DOHH2 (cell line): ENCODE results near the gene PID1.

Experiments
- H3F3A ChIP-seq: fragments of 200-600 bp; sonication (generic), shearing (Covaris generic); 2 replicates; pipeline ENCODE4 v1.6.0; 2016; ENCODE audit warnings: antibody characterized with exemption, mild to moderate bottlenecking; ENCODE audit not compliant: control insufficient read depth, insufficient read depth
- H3K27ac ChIP-seq: fragments of 200-600 bp; sonication (generic); 2 replicates; pipeline ENCODE4 v1.5.1; 2014; ENCODE audit warnings: low read depth, mild to moderate bottlenecking, low read length, moderate library complexity
- H3K27me3 ChIP-seq: fragments of 200-600 bp; sonication (generic); 2 replicates; pipeline ENCODE4 v1.6.1; 2014; ENCODE audit warnings: mild to moderate bottlenecking, low read length, mixed read lengths; ENCODE audit not compliant: control insufficient read depth
- H3K36me3 ChIP-seq: fragments of 200-600 bp; sonication (generic); 2 replicates; pipeline ENCODE4 v1.6.1; 2014; ENCODE audit warnings: mild to moderate bottlenecking, low read length, moderate library complexity, mixed read lengths; ENCODE audit not compliant: control insufficient read depth
- H3K4me1 ChIP-seq: fragments of 200-600 bp; sonication (generic); 2 replicates; pipeline ENCODE4 v1.6.1; 2014; ENCODE audit warnings: mild to moderate bottlenecking, low read length, mixed read lengths; ENCODE audit not compliant: control insufficient read depth
- H3K4me2 ChIP-seq: fragments of 200-600 bp; sonication (generic); 2 replicates; pipeline ENCODE4 v1.6.0; 2014; ENCODE audit warnings: mild to moderate bottlenecking, low read length, moderate library complexity
- H3K4me3 ChIP-seq: fragments of 200-600 bp; sonication (generic); 2 replicates; pipeline ENCODE4 v1.5.1; 2014; ENCODE audit warnings: mild to moderate bottlenecking, low read length, mixed read lengths
- H3K79me2 ChIP-seq: fragments of 200-600 bp; sonication (generic); 2 replicates; pipeline ENCODE4 v1.6.1; 2014; ENCODE audit warnings: mild to moderate bottlenecking, low read length, mixed read lengths; ENCODE audit not compliant: control insufficient read depth
- H3K9me2 ChIP-seq: fragments of 200-600 bp; sonication (generic); replicated peaks from 2 replicates; pipeline ENCODE4 v1.6.1; 2014; ENCODE audit warnings: mild to moderate bottlenecking, low read length, mixed read lengths; ENCODE audit not compliant: control insufficient read depth
- H3K9me3 ChIP-seq: fragments of 200-600 bp; sonication (generic); 2 replicates; pipeline ENCODE4 v1.6.1; 2014; ENCODE audit warnings: antibody characterized with exemption, low read length, mixed read lengths; ENCODE audit not compliant: control insufficient read depth, insufficient read depth
- H4K20me1 ChIP-seq: fragments of 200-600 bp; sonication (generic); 2 replicates; pipeline ENCODE4 v1.6.0; 2014; ENCODE audit warnings: low read depth, mild to moderate bottlenecking, antibody characterized with exemption, low read length, moderate library complexity; ENCODE audit not compliant: control insufficient read depth, insufficient read depth
- CTCF ChIP-seq: fragments of 200-600 bp; sonication (generic); IDR thresholded peaks from one replicate; pipeline ENCODE4 v1.5.1; 2014; ENCODE audit warnings: antibody characterized with exemption, mild to moderate bottlenecking, low read depth, low read length; ENCODE audit not compliant: poor library complexity, severe bottlenecking
- EZH2phosphoT487 ChIP-seq: fragments of 200-600 bp; sonication (generic); IDR thresholded peaks from 2 replicates; pipeline ENCODE4 v1.6.1; 2017; ENCODE audit warnings: borderline replicate concordance, mild to moderate bottlenecking, antibody characterized with exemption, low read length, moderate library complexity, mixed read lengths

Gene PID1

GRCh38 chr2:229246334-229246733 lies 24.8 kb downstream of the PID1 start:
- no peak overlapping the region for H3K27ac ChIP-seq
- no peaks in the 10 kb centered on the region for H3K36me3 ChIP-seq
- H4K20me1 ChIP-seq: no peaks in the 10 kb centered on the region
- H3K9me3 ChIP-seq: peaks cover 5% of the 10 kb centered on the region; the same call in 1 of the 2 replicates
- H3K9me2 ChIP-seq: no peaks in the 10 kb centered on the region
- peaks cover 2% of the 10 kb centered on the region for H3K4me1 ChIP-seq
- H3F3A ChIP-seq: no peaks in the 10 kb centered on the region
- no peak for TF ChIP-seq CTCF
- TF ChIP-seq EZH2phosphoT487: no peak
- H3K79me2 ChIP-seq: no peaks in the 10 kb centered on the region
- no peak overlapping the region for H3K4me3 ChIP-seq
- H3K4me2 ChIP-seq: no peak overlapping the region
- H3K27me3 ChIP-seq: no peaks in the 10 kb centered on the region

- Histone ChIP-seq H3F3A (no peaks in the 10 kb centered on the region), H3K4me2 (no peak overlapping the region), H3K27ac (no peak overlapping the region), H3K4me1 (peaks cover 2% of the 10 kb centered on the region), H3K79me2 (no peaks in the 10 kb centered on the region), H3K9me3 (peaks cover 5% of the 10 kb centered on the region; the same call in 1 of the 2 replicates), H3K27me3 (no peaks in the 10 kb centered on the region), H3K9me2 (no peaks in the 10 kb centered on the region), H3K4me3 (no peak overlapping the region), H4K20me1 (no peaks in the 10 kb centered on the region), H3K36me3 (no peaks in the 10 kb centered on the region)
- TF ChIP-seq EZH2phosphoT487 (no peak), CTCF (no peak)
These were observed 26.1 kb downstream of the PID1 start for GRCh38 chr2:229244975-229245374.

GRCh38 chr2:229243890-229244560 lies 27.1 kb downstream of the PID1 start:
- Histone ChIP-seq H3K27ac (no peak overlapping the region), H3K27me3 (no peaks in the 10 kb centered on the region), H3K4me3 (no peak overlapping the region), H3K9me2 (no peaks in the 10 kb centered on the region), H3K79me2 (no peaks in the 10 kb centered on the region), H3F3A (no peaks in the 10 kb centered on the region), H3K4me1 (peaks cover 2% of the 10 kb centered on the region), H3K4me2 (no peak overlapping the region), H3K9me3 (peaks cover 5% of the 10 kb centered on the region; the same call in 1 of the 2 replicates), H4K20me1 (no peaks in the 10 kb centered on the region), H3K36me3 (no peaks in the 10 kb centered on the region)
- TF ChIP-seq CTCF (no peak), EZH2phosphoT487 (no peak)
